Measurements from ENCODE around the gene GMCL1.

GRCh38 chr2:69786052-69786560 is 43.4 kb upstream of the GMCL1 start:
- no peak for TF ChIP-seq CTCF (conservative IDR thresholded peaks at IDR 0.05; ENCODE audit: low read depth in 2 of 2)
- TF ChIP-seq EZH2phosphoT487 (IDR thresholded peaks at IDR 0.05; ENCODE audit: unreplicated experiment): no peak
- TF ChIP-seq EZH2 (IDR thresholded peaks at IDR 0.05; ENCODE audit: low read depth, unreplicated experiment): no peak
- no peak for TF ChIP-seq ETS1 (IDR thresholded peaks at IDR 0.05)
- no peak for TF ChIP-seq POLR2AphosphoS5 (IDR thresholded peaks at IDR 0.05; ENCODE audit: low read depth)
- no peak for TF ChIP-seq REST (IDR thresholded peaks at IDR 0.05; ENCODE audit: unreplicated experiment)
- no peak for TF ChIP-seq CREB1 (CRISPR knock-in tag; IDR thresholded peaks at IDR 0.05; ENCODE audit: low read depth)
- TF ChIP-seq ZNF114 (CRISPR knock-in tag; IDR thresholded peaks at IDR 0.05): no peak
- TF ChIP-seq STAT1 (IDR thresholded peaks at IDR 0.05; ENCODE audit: unreplicated experiment): no peak
- no peak for TF ChIP-seq JUNB (IDR thresholded peaks at IDR 0.05; ENCODE audit: unreplicated experiment)
- no peak for TF ChIP-seq ZNF462 (CRISPR knock-in tag; IDR thresholded peaks at IDR 0.05)
- no peak for TF ChIP-seq ZNF331 (CRISPR knock-in tag; IDR thresholded peaks at IDR 0.05; ENCODE audit: low read depth)

Data from GM23338 (cell line).